ENCODE measurements around the gene SLC27A5.
"Not testable (repeated sequence)": the region's sequence is repeated elsewhere in the genome, so short reads cannot be mapped to it uniquely, and the experiment has no call there.

The SLC27A5 gene

DNA sequence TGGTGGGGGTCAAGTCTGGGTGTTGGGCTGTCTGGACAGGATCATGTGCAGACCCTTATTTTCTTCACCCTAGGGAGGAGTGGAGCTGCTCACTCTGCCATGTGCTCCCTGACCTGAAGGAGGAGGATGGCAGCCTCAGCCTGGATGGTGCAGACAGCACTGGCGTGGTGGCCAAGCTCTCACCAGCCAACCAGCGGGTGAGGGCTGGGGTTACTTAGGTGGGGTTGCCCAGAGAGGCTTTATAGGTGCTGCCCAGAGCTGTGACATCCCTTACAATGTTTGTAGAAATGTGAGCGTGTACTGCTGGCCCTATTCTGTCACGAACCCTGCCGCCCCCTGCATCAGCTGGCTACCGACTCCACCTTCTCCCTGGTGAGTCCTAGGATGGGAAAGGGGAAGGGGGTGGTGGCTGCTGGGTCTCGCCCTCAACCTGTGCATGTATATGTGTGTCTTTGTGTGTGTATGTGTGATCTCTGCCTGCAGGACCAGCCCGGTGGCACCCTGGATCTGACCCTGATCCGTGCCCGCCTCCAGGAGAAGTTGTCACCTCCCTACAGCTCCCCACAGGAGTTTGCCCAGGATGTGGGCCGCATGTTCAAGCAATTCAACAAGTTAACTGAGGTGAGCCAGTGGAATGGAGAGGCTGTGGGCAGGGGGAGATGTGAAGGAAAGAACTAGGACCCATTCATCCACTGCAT is 38.0 kb upstream of the SLC27A5 start:
- no peak for DNase-seq

DNA sequence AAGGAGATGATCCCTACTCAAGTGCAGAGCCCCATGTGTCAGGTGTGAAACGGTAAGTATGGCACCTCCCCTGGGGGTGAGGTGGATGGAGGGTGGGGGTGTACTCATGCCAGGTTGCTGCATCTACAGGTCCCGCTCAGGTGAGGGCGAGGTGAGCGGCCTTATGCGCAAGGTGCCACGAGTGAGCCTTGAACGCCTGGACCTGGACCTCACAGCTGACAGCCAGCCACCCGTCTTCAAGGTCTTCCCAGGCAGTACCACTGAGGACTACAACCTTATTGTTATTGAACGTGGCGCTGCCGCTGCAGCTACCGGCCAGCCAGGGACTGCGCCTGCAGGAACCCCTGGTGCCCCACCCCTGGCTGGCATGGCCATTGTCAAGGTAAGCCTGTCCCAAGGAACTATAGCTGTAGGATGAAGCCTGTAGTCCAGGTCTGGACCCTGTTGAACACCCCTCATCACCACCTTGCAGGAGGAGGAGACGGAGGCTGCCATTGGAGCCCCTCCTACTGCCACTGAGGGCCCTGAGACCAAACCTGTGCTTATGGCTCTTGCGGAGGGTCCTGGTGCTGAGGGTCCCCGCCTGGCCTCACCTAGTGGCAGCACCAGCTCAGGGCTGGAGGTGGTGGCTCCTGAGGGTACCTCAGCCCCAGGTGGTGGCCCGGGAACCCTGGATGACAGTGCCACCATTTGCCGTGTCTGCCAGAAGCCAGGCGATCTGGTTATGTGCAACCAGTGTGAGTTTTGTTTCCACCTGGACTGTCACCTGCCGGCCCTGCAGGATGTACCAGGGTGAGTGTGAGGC is 37.3 kb upstream of the SLC27A5 start:
- no peak for DNase-seq

DNA sequence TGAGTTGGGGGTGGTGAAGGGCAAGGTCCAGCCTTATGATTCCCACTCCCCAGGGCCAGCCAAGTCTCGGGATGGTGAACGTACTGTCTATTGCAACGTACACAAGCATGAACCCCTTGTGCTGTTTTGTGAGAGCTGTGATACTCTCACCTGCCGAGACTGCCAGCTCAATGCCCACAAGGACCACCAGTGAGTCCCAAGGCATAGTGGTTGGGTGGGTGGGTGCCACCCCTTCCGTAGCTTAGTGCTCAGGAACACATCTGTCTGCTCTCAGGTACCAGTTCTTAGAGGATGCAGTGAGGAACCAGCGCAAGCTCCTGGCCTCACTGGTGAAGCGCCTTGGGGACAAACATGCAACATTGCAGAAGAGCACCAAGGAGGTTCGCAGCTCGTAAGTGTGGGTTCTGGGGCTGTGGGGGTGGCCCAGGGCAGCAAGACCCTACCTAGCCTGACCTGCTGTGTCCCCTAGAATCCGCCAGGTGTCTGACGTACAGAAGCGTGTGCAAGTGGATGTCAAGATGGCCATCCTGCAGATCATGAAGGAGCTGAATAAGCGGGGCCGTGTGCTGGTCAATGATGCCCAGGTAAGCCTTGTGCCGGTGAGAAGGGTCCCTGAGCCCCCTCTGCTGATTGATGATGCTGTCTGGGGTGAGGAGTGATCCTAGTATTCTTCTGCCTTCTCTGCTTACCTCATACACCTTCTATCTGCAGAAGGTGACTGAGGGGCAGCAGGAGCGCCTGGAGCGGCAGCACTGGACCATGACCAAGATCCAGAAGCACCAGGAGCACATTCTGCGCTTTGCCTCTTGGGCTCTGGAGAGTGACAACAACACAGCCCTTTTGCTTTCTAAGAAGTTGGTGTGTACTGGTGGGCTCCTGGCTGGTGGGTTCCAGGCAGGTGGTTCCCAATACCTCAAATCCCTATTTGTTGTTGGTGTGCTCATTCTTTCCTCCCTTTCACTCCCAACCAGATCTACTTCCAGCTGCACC is 35.8 kb upstream of the SLC27A5 start:
- no peak for DNase-seq

GRCh38 chr19:58546019-58546530 is 34.3 kb upstream of the SLC27A5 start:
- DNase-seq = no peak

DNA sequence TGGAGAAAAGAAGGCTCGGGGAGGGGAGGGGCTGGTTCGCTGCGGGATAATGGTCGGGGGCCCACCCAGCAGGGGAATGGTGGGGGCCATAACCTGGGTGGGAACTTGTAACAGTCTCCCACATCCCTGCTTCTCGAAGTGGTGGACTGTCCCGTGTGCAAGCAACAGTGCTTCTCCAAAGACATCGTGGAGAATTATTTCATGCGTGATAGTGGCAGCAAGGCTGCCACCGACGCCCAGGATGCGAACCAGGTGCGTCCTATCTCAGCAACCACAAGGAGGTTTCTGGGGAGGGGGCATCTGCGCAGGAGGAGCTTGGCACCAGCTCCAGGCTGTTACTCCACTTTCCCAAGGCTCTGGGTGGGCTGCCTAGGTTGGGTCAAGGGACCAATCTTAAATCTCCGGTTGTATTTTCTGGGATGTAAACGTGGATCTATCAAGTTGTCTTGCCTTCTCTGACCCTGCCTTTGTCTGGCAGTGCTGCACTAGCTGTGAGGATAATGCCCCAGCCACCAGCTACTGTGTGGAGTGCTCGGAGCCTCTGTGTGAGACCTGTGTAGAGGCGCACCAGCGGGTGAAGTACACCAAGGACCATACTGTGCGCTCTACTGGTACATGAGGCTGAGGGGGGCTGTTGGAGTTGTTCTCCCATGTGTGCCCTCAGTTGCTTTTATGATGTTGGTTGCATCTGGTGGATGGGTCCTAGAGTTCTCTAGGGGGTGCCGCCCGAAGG is 33.7 kb upstream of the SLC27A5 start:
- DNase-seq = no peak

DNA sequence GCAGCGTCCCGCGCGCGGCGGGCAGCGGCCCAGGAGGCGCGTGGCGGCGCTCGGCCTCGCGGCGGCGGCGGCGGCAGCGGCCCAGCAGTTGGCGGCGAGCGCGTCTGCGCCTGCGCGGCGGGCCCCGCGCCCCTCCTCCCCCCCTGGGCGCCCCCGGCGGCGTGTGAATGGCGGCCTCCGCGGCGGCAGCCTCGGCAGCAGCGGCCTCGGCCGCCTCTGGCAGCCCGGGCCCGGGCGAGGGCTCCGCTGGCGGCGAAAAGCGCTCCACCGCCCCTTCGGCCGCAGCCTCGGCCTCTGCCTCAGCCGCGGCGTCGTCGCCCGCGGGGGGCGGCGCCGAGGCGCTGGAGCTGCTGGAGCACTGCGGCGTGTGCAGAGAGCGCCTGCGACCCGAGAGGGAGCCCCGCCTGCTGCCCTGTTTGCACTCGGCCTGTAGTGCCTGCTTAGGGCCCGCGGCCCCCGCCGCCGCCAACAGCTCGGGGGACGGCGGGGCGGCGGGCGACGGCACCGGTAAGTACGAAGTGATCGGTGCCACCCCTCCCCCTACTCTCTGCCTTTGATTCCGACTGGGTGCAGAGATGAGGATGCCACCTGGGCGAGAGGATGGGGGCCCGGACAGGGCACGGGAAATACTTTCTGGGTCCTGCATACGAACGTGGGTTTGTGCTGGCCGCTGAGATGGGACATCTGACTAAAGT is 32.9 kb upstream of the SLC27A5 start:
- no peak for DNase-seq

DNA sequence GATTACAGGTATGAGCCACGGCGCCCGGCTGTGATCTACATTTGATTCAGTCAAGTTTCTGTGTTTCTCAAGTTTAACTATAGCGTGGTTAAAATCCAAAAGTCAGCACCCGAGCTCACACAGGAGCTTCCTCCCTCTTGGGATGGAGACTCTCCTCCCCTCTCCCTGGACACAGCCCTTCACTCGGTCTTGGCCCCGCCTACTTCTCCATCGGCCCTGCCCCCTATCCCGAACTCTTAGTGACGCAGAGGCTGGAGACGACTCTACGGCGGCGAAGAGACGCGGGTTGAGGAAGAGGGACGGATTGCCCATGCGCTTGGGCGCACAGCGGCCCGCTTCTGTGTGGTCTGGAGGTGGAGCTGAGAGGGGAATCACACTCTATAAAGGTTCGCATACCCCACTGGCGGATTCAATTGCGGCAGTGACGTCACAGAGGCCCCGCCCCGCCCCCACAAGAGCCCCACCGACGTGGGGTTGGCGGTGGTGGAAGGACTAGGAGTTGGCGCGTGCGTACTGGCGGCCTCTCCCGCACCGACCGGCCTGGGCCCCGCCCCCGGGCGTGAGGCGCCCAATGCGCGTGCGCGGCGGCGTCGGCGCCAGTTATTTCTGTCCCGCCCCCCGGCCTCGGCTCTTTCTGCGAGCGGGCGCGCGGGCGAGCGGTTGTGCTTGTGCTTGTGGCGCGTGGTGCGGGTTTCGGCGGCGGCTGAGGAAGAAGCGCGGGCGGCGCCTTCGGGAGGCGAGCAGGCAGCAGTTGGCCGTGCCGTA is 32.2 kb upstream of the SLC27A5 start, which contains the start of gene TRIM28:
Gene TRIM28 (plus strand): TSS at position 239 of the 765 bp plus-strand sequence. CDS start 694 bp downstream, outside the sequence.
- DNase-seq = no peak

GRCh38 chr19:58542641-58543372 is 31.0 kb upstream of the SLC27A5 start:
- not testable (repeated sequence) for DNase-seq

DNA sequence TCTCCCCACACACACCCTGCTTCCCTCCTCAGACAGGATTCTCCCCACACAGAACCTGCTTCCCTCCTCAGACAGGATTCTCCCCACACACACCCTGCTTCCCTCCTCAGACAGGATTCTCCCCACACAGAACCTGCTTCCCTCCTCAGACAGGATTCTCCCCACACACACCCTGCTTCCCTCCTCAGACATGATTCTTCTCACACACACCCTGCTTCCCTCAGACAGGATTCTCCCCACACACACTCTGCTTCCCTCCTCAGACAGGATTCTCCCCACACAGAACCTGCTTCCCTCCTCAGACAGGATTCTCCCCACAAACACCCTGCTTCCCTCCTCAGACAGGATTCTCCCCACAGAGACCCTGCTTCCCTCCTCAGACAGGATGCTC is 27.4 kb upstream of the SLC27A5 start:
- not testable (repeated sequence) for DNase-seq

- no peak for DNase-seq
These were observed 26.7 kb upstream of the SLC27A5 start for GRCh38 chr19:58538257-58539168.

GRCh38 chr19:58536852-58537798 is 25.3 kb upstream of the SLC27A5 start:
- no peak for DNase-seq

DNA sequence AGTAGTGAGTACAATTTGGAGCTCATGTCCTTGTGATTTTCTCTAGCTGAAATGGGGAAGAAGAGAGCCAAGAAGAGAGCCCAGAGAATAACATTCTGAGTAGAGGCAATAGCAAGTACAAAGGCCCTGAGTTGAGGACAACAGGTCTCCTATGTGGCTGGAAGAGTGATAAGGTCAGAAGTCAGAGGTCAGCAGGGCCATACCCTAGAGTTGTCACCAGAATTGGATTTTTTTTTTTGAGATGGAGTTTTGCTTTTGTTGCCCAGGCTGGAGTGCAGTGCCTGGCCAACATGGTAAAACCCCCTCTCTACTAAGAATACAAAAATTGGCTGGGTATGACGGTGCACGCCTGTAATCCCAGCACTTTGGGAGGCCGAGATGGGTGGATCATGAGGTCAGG is 24.1 kb upstream of the SLC27A5 start:
- DNase-seq = no peak

- no peak for DNase-seq
These were observed 19.4 kb upstream of the SLC27A5 start for GRCh38 chr19:58531034-58531840.

DNA sequence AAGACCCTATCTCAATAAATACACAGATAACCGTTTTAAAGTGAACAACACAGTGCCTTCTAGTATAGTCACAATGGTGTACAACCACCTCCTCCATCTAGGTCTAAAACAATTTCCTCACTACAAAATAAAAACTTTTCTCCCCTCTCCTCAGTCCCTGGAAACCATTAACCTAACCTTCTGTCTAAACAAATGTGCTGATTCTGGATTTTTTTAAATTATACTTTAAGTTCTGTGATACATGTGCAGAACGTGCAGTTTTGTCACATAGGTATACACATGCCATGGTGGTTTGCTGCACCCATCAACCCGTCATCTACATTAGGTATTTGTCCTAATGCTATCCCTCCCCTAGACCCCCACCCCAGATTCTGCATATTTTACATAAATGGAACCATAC is 17.6 kb upstream of the SLC27A5 start:
- DNase-seq = no peak

- DNase-seq = no peak
These were observed 10.9 kb upstream of the SLC27A5 start for GRCh38 chr19:58522709-58523108.

GRCh38 chr19:58521651-58522050 is 9.9 kb upstream of the SLC27A5 start:
- no peak for DNase-seq

DNA sequence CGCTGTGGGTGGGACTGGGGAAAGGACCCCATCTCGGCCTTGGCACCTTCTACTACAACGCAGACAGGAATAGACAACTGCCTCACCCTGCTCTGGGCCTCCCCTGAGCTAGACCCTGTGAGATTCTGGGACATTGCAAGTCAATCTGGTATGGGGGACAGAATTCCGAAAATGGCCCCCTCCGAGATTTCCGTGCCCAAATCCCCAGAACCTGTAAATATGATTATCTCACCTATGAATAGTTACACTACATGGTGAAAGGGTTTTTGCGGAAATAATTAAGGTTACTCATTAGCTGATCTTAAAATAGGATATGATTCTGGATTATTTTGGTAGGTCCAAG is 8.4 kb upstream of the SLC27A5 start:
- DNase-seq = no peak
